DND-41 (cell line): Measurements from ENCODE around the gene CCDC158.

Experiments used
- CTCF ChIP-seq: IDR thresholded peaks from 2 replicates; pipeline ENCODE4 v1.5.1; 2012; ENCODE audit warnings: borderline replicate concordance, low read length, moderate library complexity, mild to moderate bottlenecking; ENCODE audit not compliant: poor library complexity, severe bottlenecking; ENCODE audit errors: extremely low read depth
- EZH2 ChIP-seq: IDR thresholded peaks from 3 replicates; pipeline ENCODE4 v1.6.1; 2012; ENCODE audit warnings: borderline replicate concordance, low read depth, mild to moderate bottlenecking, moderate library complexity, low read length, inconsistent platforms; ENCODE audit not compliant: severe bottlenecking

DNA sequence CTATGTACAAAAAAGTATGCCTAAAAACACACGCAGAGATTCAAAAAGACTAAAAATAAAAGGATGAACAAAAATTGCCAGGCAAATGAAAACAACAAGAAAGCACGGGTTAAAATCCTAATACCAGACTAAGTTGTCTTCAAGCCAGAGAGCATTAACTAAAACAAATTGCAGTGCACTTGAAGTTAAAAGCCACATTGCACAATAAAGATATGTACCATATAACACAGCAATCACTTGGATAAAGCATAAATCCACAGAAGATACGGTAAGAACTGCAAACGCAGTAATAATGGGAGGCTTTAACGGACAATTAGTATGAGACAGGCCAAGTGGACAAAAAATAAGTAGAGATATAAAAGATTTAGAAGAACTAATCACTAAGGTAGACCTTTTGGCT is 14.9 kb downstream of the CCDC158 start:
- no peak for TF ChIP-seq CTCF
- no peak for TF ChIP-seq EZH2
